Measurements from ENCODE around the gene CACNB1. TPM values are rescaled to one million over a fixed set of nuclear protein-coding genes. Genes with fewer than 3 reads are reported as not detected.

CACNB1 gene
- total RNA-seq, 2 experiments from 2014 or later, result 12.7 to 14.4 TPM

- Mint-ChIP-seq H3K27ac (no peak overlapping the region), H3K9me3 (no peaks in the 10 kb centered on the region), H3K4me1 (no peaks in the 10 kb centered on the region), H3K27me3 (no peaks in the 10 kb centered on the region), H3K4me3 (no peak overlapping the region), H3K36me3 (no peaks in the 10 kb centered on the region)
- no peak for DNase-seq
These were observed 72.2 kb downstream of the CACNB1 start for GRCh38 chr17:39125143-39125875.

- Mint-ChIP-seq H3K4me1 (peaks cover 2% of the 10 kb centered on the region), H3K27ac (no peak overlapping the region), H3K9me3 (no peaks in the 10 kb centered on the region), H3K4me3 (no peak overlapping the region), H3K27me3 (no peaks in the 10 kb centered on the region), H3K36me3 (no peaks in the 10 kb centered on the region)
- DNase-seq, result no peak
These were observed 73.8 kb downstream of the CACNB1 start for GRCh38 chr17:39123627-39124026.

Other genes with a start within 250 kb of the CACNB1 start
- gene FBXO47, start 230.3 kb downstream of the CACNB1 start, total RNA-seq, result under 1 TPM in 1 of 2 experiments, not detected in 1; 0.12 TPM
- 1 to 10 TPM in 1 of 2 experiments, under 1 TPM in 1; 0.54 to 1.1 TPM for gene PLXDC1, start 46.0 kb downstream of the CACNB1 start, total RNA-seq
- not detected for gene ARL5C, start 31.5 kb downstream of the CACNB1 start, total RNA-seq
- 1,000 to 10,000 TPM; 3,075 to 3,102 TPM for gene RPL19, start 2.6 kb upstream of the CACNB1 start, total RNA-seq
- under 1 TPM; 0.14 to 0.20 TPM for gene STAC2, start 28.3 kb upstream of the CACNB1 start, total RNA-seq
- 10 to 100 TPM; 15.7 to 16.3 TPM for gene FBXL20, start 204.0 kb upstream of the CACNB1 start, total RNA-seq

All from activated naive CD8-positive, alpha-beta T cell treated with anti-CD3 and anti-CD28 coated beads for 36 hours (primary cell).